ENCODE measurements around the gene TBC1D4.

- no peak for TF ChIP-seq CTCF (IDR thresholded peaks at IDR 0.05)
- TF ChIP-seq POLR2A (IDR thresholded peaks at IDR 0.05): no peak
Observed at GRCh38 chr13:75378301-75378700, 103.7 kb downstream of the TBC1D4 start.
